ENCODE results near the gene DENND4C.
A peak's percentile ranks its signal among the peaks of the same experiment; 100 is the strongest.
"Not testable (repeated sequence)": the region's sequence is repeated elsewhere in the genome, so short reads cannot be mapped to it uniquely, and the experiment has no call there.

The DENND4C gene

GRCh38 chr9:19378164-19378563 is 147.7 kb downstream of the DENND4C start:
- no peak for DNase-seq

GRCh38 chr9:19378647-19379046 is 148.2 kb downstream of the DENND4C start:
- DNase-seq, result no peak

- no peak for DNase-seq
Measured at GRCh38 chr9:19379283-19379682, 148.8 kb downstream of the DENND4C start.

GRCh38 chr9:19379697-19380046 is 149.2 kb downstream of the DENND4C start:
- DNase-seq, result no peak

GRCh38 chr9:19380826-19381075 is 150.3 kb downstream of the DENND4C start:
- no peak for DNase-seq

GRCh38 chr9:19381656-19382055 is 151.2 kb downstream of the DENND4C start:
- DNase-seq, result no peak

GRCh38 chr9:19385212-19385611 is 154.7 kb downstream of the DENND4C start:
- not testable (repeated sequence) for DNase-seq

- DNase-seq, result no peak
Measured at GRCh38 chr9:19385786-19386501, 155.5 kb downstream of the DENND4C start.

GRCh38 chr9:19386502-19387044 is 156.1 kb downstream of the DENND4C start:
- DNase-seq, result no peak

GRCh38 chr9:19387317-19387716 is 156.8 kb downstream of the DENND4C start:
- no peak for DNase-seq

GRCh38 chr9:19389539-19389938 is 159.0 kb downstream of the DENND4C start:
- DNase-seq, result not testable (repeated sequence)

GRCh38 chr9:19397845-19398244 is 167.4 kb downstream of the DENND4C start:
- DNase-seq, result no peak

- DNase-seq, result not testable (repeated sequence)
Measured at GRCh38 chr9:19403231-19403630, 172.7 kb downstream of the DENND4C start.

GRCh38 chr9:19404283-19405075 is 174.0 kb downstream of the DENND4C start:
- no peak for DNase-seq

GRCh38 chr9:19405771-19406170 is 175.3 kb downstream of the DENND4C start:
- DNase-seq, result no peak

- no peak for DNase-seq
Measured at GRCh38 chr9:19408316-19408692, 177.8 kb downstream of the DENND4C start.

- peak; percentile 96 for DNase-seq
Measured at GRCh38 chr9:19408693-19409400, 178.4 kb downstream of the DENND4C start, which contains the start of gene ACER2. ACER2 (plus strand) TSS chr9:19409009; CDS start chr9:19409085, 76 bp downstream.

- DNase-seq, result no peak
Measured at GRCh38 chr9:19409401-19410194, 179.1 kb downstream of the DENND4C start.

- no peak for DNase-seq
Measured at GRCh38 chr9:19410195-19410503, 179.7 kb downstream of the DENND4C start.

- DNase-seq, result no peak
Measured at GRCh38 chr9:19410594-19410993, 180.1 kb downstream of the DENND4C start.

GRCh38 chr9:19411316-19411715 is 180.8 kb downstream of the DENND4C start:
- no peak for DNase-seq

GRCh38 chr9:19413456-19413855 is 183.0 kb downstream of the DENND4C start:
- DNase-seq, result not testable (repeated sequence)

GRCh38 chr9:19416143-19416542 is 185.7 kb downstream of the DENND4C start:
- no peak for DNase-seq
